Spinal cord (tissue), 10 donors: ENCODE measurements around the gene ZIC2. TPM values are rescaled to one million over a fixed set of nuclear protein-coding genes. Genes with fewer than 3 reads are reported as not detected.
A peak's percentile ranks its signal among the peaks of the same experiment; 100 is the strongest.

Source experiments
- DNase-seq, 6 donors: peaks; one replicate each; pipeline versions ENCODE4 v3.0.0 to v3.0.0-alpha.2; 2013 to 2015; ENCODE audit warnings: low spot score in 6 of 6, low read depth in 4 of 6
- H3K27ac ChIP-seq: one replicate; pipeline ENCODE4 v1.5.1; 2013; ENCODE audit warnings: low read depth, low read length, control low read depth
- H3K27me3 ChIP-seq: one replicate; pipeline ENCODE4 v1.6.1; 2013; ENCODE audit warnings: low read length; ENCODE audit not compliant: control insufficient read depth, insufficient read depth
- H3K36me3 ChIP-seq: one replicate; pipeline ENCODE4 v1.6.1; 2013; ENCODE audit warnings: low read length; ENCODE audit not compliant: control insufficient read depth, insufficient read depth
- H3K4me1 ChIP-seq: one replicate; pipeline ENCODE4 v1.6.1; 2013; ENCODE audit warnings: low read length; ENCODE audit not compliant: control insufficient read depth, insufficient read depth
- H3K4me3 ChIP-seq: one replicate; pipeline ENCODE4 v1.5.1; 2013; ENCODE audit warnings: low read depth, low read length, control low read depth
- H3K9me3 ChIP-seq: one replicate; pipeline ENCODE4 v1.6.1; 2013; ENCODE audit warnings: low read length; ENCODE audit not compliant: control insufficient read depth, insufficient read depth
- WGBS: methylation state at CpG from one replicate; pipeline ENCODE4 v1.1.5; 2013; ENCODE audit warnings: missing lambda C conversion rate; ENCODE audit not compliant: insufficient coverage; 5-methylcytosine and 5-hydroxymethylcytosine counted together
- polyA plus RNA-seq, 2 donors: library from polyadenylated mRNA; unstranded; fragments of 120-200 nt; gene quantifications; one replicate each; pipeline ENCODE4 v1.2.1, GENCODE V29; 2013; ENCODE audit not compliant: insufficient read length in 2 of 2
- total RNA-seq, 2 donors: library from RNA; depleted of rRNA in 1 of 2; stranded (reverse); fragments of 120-200 nt in 1 of 2; fragments of >200 nt in 1 of 2; gene quantifications; one replicate each; pipeline versions ENCODE4 v1.2.3 to v1.2.4, GENCODE V29; 2013 to 2014
- donor health status: healthy.

Gene ZIC2
- total and polyA plus RNA-seq, 4 donors, result 23.2 to 102 (median 54.2) TPM

DNA sequence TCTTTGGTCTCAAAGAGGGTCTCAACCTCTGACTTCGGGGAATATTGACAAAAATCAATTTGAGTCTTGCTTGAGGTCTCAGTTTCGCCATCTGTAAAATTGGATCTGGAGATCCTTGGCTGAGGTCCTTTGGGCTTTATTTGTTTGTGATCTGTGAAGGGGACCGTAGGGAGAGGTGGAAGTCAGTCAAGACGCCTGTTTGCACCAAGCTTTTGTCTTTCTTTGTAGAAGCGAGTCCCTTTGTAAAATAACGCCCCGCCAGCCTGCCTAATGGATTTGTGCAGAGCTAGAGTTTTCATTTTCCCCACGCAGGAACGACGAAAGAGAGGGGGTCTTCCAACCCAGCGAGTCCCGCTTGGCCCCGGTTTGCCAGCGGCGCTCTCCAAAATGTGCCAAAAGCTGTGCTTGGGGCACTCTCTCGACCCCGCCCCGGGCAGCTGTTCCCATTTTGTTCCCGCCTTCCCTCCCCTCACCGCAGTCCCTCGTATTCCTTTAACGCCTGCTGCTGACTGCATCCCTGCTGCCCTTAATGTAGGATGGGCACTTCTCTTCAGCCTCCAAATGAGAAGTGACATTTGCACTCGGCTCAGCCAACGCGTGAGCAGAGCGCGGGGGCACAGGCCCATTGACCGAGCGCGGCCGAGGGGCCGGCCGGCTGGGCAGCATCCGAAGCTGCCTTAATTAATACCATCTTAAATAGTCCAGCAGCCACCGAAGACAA, 23.0 kb upstream of the ZIC2 start:
- peaks cover 92% of the 10 kb centered on the region for H3K27me3 ChIP-seq
- H3K4me3 ChIP-seq, result no peak overlapping the region
- peak in 2 of 6 donors; percentile 34 to 56 for DNase-seq

DNA sequence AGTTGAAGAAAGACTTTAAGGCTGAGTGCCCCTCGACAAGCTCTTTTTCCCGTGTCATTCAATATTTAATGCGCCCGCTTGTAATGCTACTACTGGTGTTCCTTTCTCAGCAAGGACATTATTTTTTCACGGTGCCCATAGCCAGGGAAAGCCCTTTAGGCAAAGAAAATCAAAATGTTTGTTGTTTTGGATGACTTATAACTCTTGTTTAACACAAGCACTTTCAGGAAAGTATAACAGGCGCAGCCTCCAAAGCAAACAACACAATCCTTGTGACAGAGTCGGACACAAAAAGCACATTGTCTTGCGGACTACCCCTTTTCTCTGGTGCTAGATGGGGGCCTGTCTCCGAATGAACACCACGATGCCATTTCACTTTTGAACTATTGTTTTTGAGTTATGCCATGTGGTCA, 22.5 kb upstream of the ZIC2 start:
- peak in 2 of 6 donors; percentile 64 to 71 for DNase-seq
- Histone ChIP-seq H3K27ac (peak overlapping the region; percentile 90), H3K27me3 (peaks cover 92% of the 10 kb centered on the region)

More for the DNA sequence above, 23.0 kb upstream of the ZIC2 start:
- Histone ChIP-seq H3K27ac (peak overlapping the region; percentile 90), H3K4me1 (peaks cover 52% of the 10 kb centered on the region), H3K36me3 (no peaks in the 10 kb centered on the region), H3K9me3 (no peaks in the 10 kb centered on the region)
- 15% methylated on average over 35 of the region's 35 CpGs for WGBS

DNA sequence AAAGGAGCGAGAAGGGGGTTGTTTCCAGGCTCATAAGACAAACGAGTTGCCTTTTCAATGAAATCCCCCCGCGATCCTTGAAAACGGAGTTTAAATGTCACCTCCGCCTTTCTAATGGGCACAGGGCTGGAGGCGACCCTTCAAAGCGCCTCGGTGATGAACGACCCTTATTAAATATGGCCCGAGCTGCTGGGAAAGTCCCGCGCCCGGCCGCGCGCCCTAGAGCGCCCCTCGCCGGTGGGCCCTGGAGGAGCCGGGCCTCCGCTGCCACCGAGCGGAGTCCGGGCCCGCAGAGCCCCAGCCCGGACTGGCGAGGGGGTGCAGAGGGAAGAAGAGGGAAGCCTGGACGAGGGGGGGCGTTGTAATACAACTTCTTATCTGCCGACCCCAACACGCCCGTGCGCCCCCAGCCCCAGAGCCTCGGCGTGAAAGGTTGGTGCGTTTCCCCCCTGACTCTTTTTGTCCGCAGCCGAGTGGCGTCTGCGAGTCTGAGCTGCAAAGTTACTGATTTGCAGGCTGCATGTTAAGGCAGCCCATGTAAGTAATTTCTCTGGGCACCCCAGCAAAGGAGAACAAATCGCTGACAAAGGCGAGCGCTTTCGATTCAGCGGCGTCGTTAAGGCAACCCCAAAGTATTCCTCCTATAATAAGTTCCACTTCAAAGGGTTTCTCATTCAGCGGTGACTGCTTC, 21.9 kb upstream of the ZIC2 start:
- Histone ChIP-seq H3K9me3 (no peaks in the 10 kb centered on the region), H3K36me3 (no peaks in the 10 kb centered on the region), H3K4me1 (peaks cover 52% of the 10 kb centered on the region), H3K27me3 (peaks cover 93% of the 10 kb centered on the region), H3K27ac (peak overlapping the region; percentile 90), H3K4me3 (peak overlapping the region; percentile 46)
- WGBS, result under 1% methylated on average over 48 of the region's 49 CpGs
- DNase-seq, result peak in 2 of 6 donors; percentile 87 to 89

More for the DNA sequence above, 22.5 kb upstream of the ZIC2 start:
- Histone ChIP-seq H3K36me3 (no peaks in the 10 kb centered on the region), H3K4me3 (peak overlapping the region; percentile 26), H3K9me3 (no peaks in the 10 kb centered on the region), H3K4me1 (peaks cover 52% of the 10 kb centered on the region)
- WGBS, result 11% methylated on average over 5 of the region's 10 CpGs

DNA sequence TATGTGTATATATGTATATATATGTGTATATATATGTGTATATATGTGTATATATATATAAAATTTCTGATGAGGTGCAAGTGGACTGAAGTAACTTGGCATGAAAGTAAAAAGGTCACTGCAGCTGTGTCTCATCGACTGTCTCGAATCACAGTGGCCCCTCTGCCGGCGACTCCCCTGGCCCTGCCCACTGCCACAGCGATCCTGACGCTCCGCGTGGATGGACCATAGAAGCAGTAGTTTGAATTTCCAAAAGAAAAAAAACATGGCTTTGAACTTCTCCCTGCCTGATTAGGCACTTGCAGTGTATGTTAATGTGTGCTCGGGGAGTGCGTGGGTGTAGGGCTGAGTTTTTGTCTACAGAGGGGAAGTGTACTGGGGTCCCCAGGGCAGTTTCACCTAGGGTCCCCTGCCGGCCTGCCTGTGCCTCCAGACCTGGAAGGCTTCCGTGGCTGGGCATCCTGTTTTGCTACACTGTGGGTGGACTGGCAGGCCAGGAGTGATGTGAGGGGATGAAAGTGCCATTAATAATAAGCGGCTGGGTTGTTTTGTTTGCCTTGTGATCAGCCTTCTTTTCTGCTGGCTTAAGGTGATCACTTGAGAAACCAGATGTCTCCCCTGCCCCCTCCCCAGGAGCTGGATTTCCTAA, 20.8 kb upstream of the ZIC2 start:
- H3K4me3 ChIP-seq, result peak overlapping the region; percentile 4
- peak in 2 of 6 donors; percentile 20 to 52 for DNase-seq
- H3K36me3 ChIP-seq, result no peaks in the 10 kb centered on the region
- H3K4me1 ChIP-seq, result peaks cover 49% of the 10 kb centered on the region
- 16% methylated on average over 12 of the region's 13 CpGs for WGBS
- H3K27ac ChIP-seq, result peak overlapping the region; percentile 83
- H3K27me3 ChIP-seq, result peaks cover 92% of the 10 kb centered on the region
- H3K9me3 ChIP-seq, result no peaks in the 10 kb centered on the region

DNA sequence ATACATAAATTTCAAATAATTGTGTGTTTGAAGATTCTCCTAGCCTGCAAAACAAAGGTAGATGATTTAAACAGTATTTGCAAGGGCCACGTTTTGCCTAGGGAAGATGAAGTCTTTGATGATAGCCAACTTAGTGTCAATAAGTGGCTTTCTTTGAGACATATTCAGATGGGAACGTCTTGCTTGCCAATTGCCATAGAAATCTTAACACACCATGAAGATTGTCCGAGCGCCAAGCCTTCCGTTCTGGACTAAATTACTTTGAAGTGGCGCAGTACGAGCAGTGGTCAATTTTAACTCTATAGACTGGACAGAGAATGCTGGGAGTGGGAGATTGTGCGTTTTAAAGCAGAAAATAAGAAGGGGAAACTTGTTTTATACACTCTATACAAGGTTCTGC, 19.9 kb upstream of the ZIC2 start:
- DNase-seq, result peak in 2 of 6 donors; percentile 75 to 82
- peak overlapping the region; percentile 83 for H3K27ac ChIP-seq
- H3K9me3 ChIP-seq, result no peaks in the 10 kb centered on the region
- H3K36me3 ChIP-seq, result no peaks in the 10 kb centered on the region
- WGBS, result 22% methylated on average over 5 of the region's 8 CpGs
- H3K4me3 ChIP-seq, result no peak overlapping the region
- peaks cover 86% of the 10 kb centered on the region for H3K27me3 ChIP-seq
- H3K4me1 ChIP-seq, result peaks cover 43% of the 10 kb centered on the region

DNA sequence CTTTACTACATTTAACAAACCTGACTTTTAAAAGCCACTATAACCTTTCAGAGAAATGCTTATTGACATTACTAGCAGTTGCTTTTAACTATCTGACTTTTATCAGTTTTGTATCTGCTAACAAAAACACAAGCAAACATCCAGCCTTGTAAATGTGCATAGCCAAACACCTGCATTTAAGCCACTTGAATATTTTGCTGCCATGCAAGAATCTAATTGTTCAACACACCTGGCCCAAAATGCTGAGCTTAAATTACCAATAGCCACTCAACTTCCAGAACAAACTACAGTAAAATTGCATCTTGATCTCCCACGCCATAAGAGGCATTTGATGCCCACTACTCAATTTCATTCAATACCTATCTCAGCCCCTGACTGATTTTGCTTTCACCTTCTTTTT, 19.3 kb upstream of the ZIC2 start:
- 71% methylated on average over 1 of the region's 1 CpG for WGBS
- Histone ChIP-seq H3K36me3 (no peaks in the 10 kb centered on the region), H3K4me3 (no peak overlapping the region), H3K27me3 (peaks cover 85% of the 10 kb centered on the region), H3K27ac (peak overlapping the region; percentile 83), H3K4me1 (peaks cover 37% of the 10 kb centered on the region), H3K9me3 (no peaks in the 10 kb centered on the region)
- peak in 1 of 6 donors; percentile 8 for DNase-seq

DNA sequence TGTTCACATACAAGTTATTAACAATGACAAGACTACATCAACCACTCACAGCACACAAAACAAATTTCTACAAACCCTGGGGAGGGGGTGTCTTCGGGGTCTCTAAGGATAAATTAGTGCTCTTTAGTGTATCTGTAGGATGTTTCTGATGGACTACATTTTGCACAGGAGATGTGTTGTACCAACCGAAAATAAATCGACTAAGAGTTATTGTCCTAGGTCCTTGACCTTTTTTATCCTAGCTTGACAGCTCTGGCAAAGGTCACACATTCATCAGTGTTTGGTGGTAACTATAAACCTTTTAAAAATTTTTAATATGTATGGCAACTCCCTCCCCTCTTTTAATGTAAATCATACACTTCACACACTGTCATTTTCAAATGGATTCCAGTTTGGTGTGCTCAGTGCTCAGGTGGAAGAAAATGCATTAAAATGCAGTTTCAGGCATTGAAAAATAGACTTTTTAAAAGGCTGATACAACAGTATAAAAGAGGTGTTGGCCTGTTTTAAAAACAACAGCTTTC, 17.7 kb upstream of the ZIC2 start:
- Histone ChIP-seq H3K4me3 (no peak overlapping the region), H3K9me3 (no peaks in the 10 kb centered on the region), H3K36me3 (peaks cover under 1% of the 10 kb centered on the region), H3K27ac (peak overlapping the region; percentile 6), H3K4me1 (peaks cover 29% of the 10 kb centered on the region), H3K27me3 (peaks cover 83% of the 10 kb centered on the region)
- DNase-seq, result no peak
- WGBS, result no CpG with 5 or more reads among the region's 3 CpGs

DNA sequence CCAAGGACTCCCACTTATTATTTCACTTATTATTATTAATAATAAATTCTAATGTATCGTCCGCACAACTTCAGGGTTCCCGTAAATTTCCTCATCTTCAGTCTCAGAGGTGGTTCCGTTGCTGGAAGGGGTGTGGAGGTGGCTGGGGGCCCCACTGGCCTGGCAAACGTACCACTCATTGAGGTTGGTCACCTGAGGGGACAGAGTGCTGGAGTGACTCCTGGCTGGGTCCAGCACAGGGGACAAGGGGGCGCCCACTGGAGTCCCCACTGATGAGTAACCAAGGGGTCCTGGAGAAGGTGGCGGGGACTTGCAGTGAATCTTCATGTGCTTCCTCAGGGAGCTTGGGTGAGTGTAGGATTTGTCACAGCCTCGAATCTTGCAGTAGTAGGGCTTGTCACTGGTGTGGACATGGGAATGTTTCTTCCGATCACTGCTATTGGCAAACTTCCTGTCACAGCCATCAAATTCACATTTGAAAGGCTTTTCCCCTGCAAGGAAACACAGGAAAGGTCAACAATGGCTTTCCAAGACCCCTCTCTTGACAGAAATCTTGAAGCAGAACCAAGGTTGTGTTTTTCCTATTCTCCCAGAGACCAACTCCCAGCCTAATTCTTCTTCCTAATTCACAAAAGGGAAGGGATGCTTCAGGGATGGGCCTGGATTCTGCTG, 16.1 kb upstream of the ZIC2 start:
- Histone ChIP-seq H3K4me1 (peaks cover 27% of the 10 kb centered on the region), H3K4me3 (peak overlapping the region; percentile 4), H3K9me3 (no peaks in the 10 kb centered on the region), H3K36me3 (peaks cover 3% of the 10 kb centered on the region), H3K27ac (peak overlapping the region; percentile 79), H3K27me3 (peaks cover 84% of the 10 kb centered on the region)
- 80% methylated on average over 8 of the region's 9 CpGs for WGBS
- DNase-seq, result peak in 1 of 6 donors; percentile 47
